Measurements from ENCODE around the gene MGAT4A.

Gene MGAT4A

GRCh38 chr2:98573426-98573825, 157.5 kb downstream of the MGAT4A start:
- no peak for DNase-seq (ENCODE audit: low read depth in 2 of 2)

- no peak for DNase-seq (ENCODE audit: low read depth in 2 of 2)
Measured at GRCh38 chr2:98572676-98573075, 158.3 kb downstream of the MGAT4A start.

- no peak for DNase-seq (ENCODE audit: low read depth in 2 of 2)
Measured at GRCh38 chr2:98572211-98572610, 158.7 kb downstream of the MGAT4A start.

GRCh38 chr2:98571796-98572195, 159.1 kb downstream of the MGAT4A start:
- DNase-seq (ENCODE audit: low read depth in 2 of 2) = no peak

DNA sequence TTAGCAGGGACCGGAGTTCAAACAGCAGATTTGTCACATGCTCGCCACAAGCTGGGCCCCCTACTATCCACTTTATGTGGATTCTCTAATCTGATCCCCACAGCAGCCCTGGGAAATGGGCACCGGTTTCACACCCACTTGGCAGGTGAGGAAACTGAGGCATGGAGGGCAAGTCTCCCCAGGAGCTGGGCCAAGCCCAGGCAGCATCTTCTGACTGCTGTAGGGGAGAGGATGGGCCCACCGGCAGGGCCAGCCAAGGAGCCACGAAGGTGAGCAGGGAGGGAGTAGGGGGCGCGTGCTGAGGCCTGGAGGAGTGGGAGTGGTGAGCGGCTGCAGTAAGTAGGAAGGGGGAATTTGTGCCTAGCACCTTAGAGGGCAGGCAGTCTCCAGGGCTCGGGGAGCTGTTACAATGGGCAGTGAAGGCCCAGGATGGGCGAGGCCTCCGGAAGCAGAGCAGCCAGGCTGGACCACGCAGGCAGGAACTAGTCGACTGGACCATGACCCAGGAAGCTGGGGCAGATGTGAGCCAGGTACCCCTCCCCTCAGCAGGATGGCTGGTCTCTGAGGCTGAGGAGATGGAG, 159.7 kb downstream of the MGAT4A start:
- DNase-seq (ENCODE audit: low read depth in 2 of 2) = no peak

- DNase-seq (ENCODE audit: low read depth in 2 of 2) = no peak
Measured at GRCh38 chr2:98570356-98570755, 160.6 kb downstream of the MGAT4A start.

- no peak for DNase-seq (ENCODE audit: low read depth in 2 of 2)
Measured at GRCh38 chr2:98569915-98570314, 161.0 kb downstream of the MGAT4A start.

DNA sequence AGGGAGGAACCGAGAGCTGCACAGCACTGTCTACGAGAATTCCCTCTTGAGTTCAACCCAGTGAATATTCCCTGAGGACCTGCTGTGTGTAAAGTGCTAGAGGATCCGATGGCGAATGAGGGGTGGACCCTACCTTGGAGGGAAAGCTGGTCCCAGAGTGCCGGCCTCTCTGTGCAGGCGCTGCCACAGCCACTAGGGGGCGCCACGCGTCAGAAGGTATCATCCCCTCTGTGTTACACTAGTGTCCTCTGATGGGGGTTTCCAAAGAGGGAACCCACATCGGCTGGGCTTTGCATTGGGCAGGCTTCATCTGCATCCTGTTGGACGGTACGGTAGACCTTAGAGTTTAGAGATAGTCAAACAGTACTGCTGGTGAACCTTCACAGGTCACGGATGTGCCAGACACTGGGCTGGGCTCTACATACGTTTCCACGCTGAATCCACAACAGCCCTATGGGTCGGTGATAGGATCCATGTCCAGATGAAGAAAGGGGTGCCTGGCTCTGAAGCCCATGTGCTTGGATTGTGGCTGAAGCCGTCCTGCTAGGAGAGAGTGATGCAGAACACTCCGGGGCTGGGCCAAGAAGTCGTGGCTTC, 161.6 kb downstream of the MGAT4A start:
- peak; percentile 65 to 67 for DNase-seq (ENCODE audit: low read depth in 2 of 2)

All from stimulated activated CD8-positive, alpha-beta memory T cell treated with anti-CD3 and anti-CD28 coated beads, Interleukin-2, amount 100 ng/mL, for 48 hours (primary cell).